ENCODE data around the gene ATP2B2.

The ATP2B2 gene

DNA sequence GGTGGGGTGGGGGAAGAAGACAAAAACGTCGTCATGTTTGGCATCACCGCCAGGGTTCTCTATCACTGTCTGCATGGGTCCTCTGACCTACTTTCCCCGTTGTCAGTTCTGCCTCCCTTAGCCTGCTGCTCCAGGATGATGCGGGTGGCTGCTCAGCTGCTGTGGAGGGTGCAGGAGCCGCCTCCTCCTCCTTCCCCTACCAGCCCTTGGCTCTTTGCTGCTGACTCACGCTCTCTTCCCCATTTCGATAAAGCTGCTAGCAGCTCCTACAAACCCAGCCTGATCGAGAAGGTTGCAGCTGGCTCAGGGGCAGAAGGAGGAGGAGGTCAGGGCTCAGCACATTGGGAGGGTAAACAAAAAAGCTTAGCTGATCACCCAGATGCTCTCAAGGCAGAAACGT is 135.0 kb downstream of the ATP2B2 start:
- H3K4me3 ChIP-seq (ENCODE audit: low read depth, low read length): no peak overlapping the region

DNA sequence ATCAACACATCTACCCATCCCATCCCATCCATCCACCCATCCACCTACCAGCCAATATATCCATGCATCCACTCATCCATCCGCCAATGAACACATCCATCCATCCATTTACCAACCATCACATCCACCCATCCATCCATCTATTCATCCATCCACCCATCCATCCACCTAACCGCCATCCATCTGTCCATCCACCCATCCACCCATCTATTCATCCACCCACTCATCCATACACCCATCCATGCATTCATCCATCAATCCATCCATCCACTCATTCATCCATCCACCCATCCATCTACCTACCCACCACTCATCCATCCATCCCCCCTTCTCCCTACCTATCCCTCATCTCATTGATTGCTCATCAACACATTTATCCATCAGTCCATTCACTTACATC is 136.9 kb downstream of the ATP2B2 start:
- H3K4me3 ChIP-seq (ENCODE audit: low read depth, low read length): no peak overlapping the region

DNA sequence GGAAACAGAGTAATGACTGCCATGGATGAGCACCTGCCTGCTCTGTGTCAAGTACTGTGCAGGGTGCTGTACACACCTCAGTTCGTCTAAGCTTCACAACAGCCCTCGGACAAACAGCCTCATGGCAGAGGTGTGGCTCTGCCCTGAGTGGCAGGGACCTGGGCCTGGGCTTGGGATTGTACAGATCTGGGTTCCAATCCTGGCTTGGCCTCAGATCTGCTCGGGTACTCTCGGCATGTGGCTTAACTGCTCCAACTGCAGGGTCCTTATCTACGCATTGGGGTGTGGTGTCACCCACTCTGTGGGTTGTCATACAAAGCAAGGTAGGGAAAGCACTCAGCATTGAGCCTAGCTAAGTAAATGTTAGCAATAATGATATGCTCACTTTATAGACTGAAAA is 137.9 kb downstream of the ATP2B2 start:
- no peak overlapping the region for H3K4me3 ChIP-seq (ENCODE audit: low read depth, low read length)

DNA sequence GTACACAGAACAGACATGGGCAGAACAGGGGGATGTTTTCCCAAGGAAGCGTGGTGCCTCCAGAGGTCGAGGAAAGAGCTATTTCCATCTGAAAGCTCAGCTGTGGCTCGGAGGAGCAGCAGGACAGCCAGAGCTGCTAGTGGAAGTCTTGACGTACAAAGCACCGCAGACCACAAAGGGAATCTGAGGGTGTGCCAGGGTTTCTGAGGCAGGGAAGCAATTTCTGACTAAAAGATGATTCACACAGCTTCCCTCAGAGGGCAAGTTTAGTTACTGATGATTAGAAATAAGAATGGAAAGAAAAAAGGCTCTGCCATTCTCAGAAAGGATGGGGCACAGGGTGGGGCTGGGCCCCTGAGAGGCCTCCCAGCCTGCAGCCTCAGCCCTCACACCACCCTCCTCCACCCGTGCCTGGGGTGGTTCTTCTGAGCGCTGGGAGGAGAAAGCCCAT is 138.7 kb downstream of the ATP2B2 start:
- no peak overlapping the region for H3K4me3 ChIP-seq (ENCODE audit: low read depth, low read length)

DNA sequence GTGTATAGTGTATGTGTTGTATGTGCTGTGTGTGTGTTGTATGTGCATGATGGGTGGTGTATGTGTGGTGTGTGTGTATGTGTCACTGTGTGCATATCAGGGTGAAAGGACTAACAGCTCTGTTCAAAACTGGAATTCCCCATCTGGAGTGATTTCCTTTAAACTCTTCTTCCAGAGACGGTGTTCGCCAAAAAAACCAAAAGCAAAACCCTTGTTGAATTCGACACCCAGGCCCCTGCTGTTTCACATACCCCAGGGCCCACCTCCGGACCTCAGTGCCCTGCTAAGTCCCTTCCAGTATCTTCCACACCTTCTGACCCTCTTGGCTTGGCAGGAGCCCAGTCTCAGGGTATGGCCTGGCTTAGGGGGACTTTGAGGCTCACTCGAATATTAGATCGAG is 139.6 kb downstream of the ATP2B2 start:
- H3K4me3 ChIP-seq (ENCODE audit: low read depth, low read length): no peak overlapping the region

DNA sequence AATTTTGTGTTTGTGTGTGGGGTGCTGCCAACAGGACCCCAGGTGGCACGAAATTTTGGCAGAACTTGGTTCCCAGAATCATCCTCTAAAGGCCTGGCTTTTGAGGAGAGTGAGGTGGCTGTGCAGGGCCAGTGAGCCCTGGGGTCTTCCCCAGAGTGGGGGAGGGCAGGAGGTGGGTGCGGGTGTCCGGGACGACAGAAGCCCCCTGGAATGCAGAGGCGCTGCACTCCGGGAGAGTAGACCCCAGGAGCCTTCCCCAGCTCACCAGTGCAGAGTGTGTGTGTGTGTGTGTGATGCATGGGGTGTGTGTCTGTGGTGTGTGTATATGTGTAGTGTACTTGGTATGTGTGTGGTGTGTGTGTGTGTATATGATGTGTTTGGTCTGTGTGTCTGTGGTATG is 140.1 kb downstream of the ATP2B2 start:
- no peak overlapping the region for H3K4me3 ChIP-seq (ENCODE audit: low read depth, low read length)

DNA sequence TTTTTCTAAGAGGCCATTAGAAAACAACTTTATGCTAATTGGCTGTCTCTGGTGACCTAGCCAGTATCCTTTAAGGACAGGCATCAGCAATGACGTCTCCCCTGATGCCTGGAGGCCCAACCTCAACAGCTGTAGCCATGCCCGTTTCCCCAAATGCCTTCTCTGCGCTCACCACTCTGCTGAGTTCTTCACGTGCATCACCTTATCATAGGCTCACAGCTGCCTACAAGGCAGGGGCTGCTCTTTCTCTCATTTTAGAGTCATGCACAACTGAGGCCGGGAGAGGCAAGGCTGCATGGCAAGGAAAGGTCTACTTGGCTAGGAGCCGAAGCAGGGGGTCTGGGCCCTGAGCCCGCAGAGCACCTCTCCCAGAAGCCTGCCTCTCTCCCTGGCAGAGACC is 140.6 kb downstream of the ATP2B2 start:
- H3K4me3 ChIP-seq (ENCODE audit: low read depth, low read length): no peak overlapping the region

DNA sequence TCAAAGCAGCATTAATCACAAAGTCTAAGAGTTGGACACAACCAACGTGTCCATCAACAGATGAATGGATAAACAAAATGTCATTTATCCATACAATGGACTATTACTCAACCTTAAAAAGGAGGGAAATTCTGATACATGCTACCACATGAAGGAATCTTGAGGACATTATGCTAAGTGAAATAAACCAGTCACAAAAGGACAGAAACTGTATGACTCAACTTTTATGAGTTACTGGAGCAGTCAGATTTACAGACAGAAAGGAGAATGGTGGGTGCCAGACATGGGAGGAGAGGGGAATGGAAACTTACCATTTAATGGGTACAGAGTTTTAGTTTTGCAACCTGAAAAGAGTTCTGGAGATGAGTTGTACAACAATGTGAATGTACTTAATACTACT is 141.5 kb downstream of the ATP2B2 start:
- no peak overlapping the region for H3K4me3 ChIP-seq (ENCODE audit: low read depth, low read length)

DNA sequence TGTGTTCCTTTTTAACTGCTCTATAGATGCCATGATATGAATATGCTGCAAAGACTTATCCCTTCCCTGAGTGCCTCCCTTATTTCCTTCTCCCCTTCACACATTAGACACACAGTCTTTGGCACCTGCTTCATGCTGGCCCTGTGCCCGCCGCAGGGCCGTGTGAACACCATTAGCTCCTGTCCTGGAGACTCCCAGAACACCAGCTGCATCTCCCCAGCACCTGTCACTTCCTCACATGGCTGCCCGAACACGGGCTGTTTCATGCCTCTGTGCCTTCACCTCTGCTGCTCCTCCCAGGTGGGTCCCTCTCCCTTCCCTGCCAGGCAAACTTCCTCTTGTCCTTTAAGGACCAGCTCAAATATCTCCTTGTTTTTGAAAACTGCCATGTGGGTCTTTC is 144.0 kb downstream of the ATP2B2 start:
- no peak overlapping the region for H3K4me3 ChIP-seq (ENCODE audit: low read depth, low read length)

DNA sequence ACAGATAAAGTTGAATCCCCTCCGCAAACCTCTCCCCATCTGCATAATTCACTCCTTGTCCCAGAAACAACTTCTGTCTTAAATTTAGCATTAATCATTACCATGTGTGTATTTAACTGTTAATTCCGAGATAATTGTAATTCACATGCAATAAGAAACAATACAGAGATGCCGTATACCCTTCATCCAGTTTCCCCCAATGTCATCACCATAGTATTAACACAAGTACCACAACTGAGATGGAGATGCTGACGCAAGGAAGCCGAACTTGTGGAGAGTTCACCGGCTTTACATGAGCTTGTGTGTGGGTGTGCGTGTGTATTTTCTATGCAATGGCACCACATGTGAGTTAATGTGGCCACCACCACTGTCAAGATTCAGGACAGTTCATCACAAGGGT is 144.9 kb downstream of the ATP2B2 start:
- H3K4me3 ChIP-seq (ENCODE audit: low read depth, low read length): no peak overlapping the region

DNA sequence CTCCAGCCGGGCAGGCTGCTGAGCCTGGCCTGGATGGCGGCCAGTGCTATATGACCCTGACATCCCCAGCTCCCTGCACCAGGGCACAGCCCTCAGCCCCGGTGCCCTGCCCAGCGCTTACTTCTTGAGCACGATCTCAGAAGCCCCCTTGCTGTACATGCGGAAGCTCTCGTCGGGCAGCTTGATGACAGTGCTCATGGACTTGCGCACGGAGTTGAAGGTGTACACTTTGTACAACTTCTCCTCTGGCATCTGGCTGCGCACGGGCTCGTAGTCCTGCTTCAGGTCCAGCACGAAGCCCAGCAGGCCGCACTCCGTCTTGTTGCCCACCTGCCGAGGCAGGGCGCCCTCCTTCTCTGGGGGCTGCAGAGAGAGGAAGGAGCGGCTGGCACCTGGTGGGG is 145.6 kb downstream of the ATP2B2 start:
- H3K4me3 ChIP-seq (ENCODE audit: low read depth, low read length): no peak overlapping the region

DNA sequence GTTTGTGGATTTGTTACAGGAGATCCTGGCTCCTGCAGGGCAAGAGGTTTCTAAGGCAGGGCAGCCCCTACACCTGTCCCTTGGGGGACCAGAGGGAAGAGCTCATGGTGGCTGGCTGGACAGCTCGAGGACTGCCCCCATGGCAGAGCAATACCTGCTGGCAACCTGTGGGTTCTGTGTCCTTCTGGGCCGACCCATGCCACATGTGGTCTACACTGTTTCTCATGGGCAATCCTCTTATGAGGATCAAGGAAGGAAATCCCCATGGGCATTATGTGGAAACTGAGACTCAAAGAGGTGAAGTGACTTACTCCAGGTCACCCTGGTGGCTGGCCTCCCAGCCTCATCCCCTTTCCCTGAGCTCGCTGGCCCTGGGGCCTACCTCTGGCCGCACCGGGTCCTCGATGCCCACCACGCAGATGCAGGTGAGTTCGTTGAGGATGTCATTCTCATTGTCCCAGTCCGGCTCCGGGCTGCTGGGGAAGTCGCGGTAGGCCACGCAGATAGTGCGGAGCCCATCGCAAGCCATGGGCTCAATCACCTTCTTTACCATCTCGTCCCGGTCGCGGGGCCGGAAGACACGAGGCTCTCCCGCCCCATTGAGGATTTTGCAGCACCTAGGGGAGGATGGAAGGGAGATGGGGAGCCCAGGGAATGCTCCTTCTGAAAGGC is 146.9 kb downstream of the ATP2B2 start:
- no peak overlapping the region for H3K4me3 ChIP-seq (ENCODE audit: low read depth, low read length)

DNA sequence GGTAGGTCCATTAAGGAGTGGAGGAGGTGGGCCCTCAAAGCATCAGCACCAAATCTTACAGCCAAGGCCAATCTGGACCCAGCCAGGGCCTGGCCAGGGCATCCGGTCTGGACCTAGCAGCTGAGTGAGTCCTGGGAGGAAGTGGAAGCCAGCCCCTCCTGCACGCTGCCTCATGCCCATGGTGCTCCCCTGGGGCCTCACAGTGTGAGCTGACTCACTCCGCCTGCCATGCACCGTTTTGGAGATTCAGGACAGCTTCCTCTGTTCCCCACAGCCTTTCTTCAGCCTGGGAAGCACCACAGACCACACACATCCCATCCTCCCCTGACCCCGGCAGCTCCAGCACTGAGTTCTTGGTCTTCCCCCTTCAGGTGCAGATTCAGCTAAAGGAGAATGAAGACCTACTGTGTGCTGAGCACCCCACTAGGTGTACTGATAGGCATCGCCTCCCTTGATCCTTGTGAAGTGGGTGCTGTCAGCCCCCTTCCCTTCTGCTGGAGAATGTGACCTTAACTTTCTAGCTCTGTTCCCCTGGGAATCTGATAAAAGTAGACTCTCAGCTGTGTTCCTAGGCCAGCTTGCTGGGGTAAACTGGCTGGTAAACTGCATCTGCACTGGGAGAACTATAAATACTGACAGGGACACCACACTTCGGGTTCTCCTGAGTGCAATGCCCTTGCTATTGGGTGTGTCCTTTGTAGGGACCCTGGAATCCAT is 147.6 kb downstream of the ATP2B2 start:
- H3K4me3 ChIP-seq (ENCODE audit: low read depth, low read length): no peak overlapping the region

DNA sequence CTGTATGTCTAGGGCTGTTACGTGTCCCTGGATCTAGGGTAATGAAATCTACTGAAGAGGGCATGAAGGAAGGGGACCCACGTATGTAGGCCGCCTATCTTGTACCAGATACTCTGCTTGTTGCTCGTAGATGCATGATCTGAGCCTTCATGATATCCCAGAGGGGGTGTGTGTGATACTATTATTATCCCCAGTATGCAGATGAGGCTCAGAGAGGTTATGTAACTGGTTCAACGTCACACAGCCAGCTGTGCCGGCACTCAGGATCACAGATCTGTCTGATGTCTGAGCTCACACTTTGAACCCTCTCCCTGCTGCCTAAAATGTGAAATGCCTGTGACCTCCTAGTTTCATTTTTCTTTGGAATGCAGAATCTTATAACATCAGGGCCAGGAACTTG is 148.3 kb downstream of the ATP2B2 start:
- no peak overlapping the region for H3K4me3 ChIP-seq (ENCODE audit: low read depth, low read length)

DNA sequence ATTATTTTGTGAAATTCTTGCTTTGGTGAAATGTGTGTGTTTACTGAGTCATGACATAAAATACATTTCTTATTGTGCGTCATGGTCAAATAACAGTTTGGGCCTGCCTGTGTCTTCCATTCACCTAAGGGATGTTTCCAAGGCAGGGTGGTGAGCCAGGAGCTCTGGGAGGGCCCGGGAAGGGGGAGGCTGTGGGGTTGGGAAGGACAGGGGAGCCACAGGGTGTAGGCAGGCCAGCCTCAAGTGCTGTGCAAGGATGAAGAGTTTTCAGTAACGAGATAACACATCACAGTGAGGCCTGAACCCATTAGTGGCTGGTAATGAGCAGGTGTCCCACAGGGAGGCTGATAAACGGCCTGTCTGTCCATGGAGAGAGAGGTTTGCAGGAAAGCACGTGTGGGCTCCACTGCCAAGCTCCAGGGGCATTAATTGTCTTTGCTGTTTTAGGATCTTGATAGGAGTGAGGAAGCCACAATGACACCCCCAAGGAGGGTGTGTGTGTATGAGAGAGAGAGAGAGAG is 148.9 kb downstream of the ATP2B2 start:
- no peak overlapping the region for H3K4me3 ChIP-seq (ENCODE audit: low read depth, low read length)

DNA sequence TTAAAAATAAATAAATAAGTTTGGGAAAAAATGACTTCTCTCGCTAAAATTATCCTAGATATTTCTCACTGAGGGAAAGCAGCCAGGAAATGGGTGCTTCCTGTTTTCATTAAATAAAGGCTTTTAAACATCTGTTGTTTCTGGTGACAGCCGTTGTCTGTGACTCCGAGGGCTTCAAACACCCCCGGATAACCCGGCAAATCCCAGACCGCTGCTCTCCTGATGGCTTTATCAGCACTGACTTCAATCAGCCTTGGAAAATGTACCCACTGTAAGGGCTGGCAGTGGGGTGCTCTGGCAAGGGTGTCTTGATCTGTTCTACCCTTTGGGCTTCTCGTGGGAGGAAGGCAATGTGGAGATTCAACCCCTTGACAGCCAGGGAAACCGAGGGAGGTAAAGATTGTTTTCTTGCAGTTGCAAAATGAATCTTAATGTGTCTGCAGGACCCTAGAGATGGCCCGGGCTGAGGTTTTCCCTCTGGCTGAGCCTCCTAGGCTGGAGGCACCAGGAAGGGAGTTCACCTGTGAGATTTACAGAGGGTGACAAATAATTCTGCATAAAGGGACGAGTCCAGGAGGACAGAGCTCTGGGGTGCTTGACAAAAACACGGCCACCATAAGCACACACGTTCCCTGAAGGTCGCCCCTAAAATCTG is 150.9 kb downstream of the ATP2B2 start:
- no peak overlapping the region for H3K4me3 ChIP-seq (ENCODE audit: low read depth, low read length)

DNA sequence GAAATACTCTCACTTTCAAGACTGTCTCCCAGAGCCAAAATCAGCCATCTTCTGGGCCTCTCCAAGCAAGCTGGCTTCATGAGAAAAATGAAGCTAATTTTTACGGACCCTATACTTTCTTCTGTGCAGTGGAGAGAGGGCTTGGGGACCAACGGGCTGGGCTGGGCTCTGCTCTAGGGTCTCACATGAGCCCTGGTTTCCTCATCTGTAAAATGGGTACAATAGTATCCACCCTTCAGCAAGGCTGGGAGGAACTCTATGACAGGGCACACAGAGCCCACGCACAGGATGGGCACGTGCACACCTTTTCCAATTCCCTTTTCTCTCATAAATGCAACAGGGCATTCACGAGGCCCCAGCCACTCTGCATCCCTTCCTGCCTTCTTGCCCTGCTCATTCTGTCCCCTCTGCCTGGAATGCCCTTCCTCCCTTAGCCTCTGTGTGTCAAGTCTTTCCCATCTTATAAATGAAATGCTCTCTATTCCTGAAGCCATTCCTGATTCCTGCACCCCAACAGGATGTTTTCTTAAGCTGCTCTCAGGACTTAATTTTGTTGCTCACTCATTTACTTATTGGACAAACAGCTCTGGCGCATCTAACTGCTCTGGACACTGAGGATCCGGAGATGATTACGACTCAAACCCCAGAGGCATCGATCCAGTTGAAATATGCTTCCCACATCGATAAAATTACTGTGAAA is 151.6 kb downstream of the ATP2B2 start:
- no peak overlapping the region for H3K4me3 ChIP-seq (ENCODE audit: low read depth, low read length)

DNA sequence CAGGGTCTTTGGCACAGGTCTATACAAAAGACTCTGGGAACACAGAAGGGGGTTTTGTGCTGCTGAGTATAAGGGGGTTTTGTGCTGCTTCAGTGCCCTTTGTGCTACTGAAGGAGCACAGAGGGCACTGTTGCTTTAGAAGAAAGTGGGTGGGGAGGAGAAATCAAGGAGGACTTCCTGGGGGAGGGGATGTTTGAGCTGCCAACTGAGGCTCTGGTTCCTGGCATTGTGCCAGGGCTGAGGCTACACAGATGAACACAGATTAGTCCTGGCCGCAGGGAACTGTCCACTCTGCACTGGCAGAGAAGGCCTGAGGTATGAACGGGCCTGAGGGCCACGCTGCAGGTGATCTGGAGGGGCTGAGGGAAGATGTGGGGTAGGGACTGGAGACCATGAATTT is 152.2 kb downstream of the ATP2B2 start:
- H3K4me3 ChIP-seq (ENCODE audit: low read depth, low read length): no peak overlapping the region

DNA sequence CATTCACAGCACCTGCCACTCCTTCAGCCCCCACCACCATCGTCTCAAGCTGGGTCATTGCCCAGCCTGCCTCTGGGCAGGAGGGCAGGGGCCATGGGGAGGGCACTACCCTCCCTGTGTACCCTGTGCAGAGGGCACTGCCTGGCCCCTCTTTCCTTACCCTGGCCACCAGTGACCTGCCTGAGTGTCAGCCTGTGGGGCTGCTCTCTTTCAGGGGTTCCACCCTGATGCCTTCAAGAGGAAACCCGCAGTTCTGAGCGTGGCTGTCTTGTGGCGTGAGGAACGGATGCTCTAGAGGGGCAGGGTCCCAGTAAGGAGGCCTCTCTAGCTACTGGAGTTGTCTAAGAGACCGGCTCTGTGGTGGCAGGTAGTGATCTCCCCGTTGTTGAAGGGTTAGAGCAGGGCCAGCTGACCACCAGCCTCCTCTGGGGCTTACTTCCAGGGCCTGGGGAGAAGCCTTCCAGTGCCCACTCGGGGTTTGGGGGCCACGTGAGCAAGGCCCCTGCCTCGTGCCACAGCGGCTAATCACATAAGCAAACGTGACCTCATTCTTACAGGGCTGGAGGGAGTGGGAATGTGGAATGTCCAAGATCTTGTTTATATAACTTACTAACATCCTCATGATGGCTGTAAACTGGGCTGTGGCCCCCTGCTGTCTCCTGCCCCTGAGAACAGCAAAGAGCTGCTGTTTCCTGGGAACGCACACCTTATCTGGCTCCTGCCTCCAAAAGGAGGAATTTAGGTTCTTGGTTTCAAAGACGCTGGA is 153.1 kb downstream of the ATP2B2 start:
- no peak overlapping the region for H3K4me3 ChIP-seq (ENCODE audit: low read depth, low read length)

DNA sequence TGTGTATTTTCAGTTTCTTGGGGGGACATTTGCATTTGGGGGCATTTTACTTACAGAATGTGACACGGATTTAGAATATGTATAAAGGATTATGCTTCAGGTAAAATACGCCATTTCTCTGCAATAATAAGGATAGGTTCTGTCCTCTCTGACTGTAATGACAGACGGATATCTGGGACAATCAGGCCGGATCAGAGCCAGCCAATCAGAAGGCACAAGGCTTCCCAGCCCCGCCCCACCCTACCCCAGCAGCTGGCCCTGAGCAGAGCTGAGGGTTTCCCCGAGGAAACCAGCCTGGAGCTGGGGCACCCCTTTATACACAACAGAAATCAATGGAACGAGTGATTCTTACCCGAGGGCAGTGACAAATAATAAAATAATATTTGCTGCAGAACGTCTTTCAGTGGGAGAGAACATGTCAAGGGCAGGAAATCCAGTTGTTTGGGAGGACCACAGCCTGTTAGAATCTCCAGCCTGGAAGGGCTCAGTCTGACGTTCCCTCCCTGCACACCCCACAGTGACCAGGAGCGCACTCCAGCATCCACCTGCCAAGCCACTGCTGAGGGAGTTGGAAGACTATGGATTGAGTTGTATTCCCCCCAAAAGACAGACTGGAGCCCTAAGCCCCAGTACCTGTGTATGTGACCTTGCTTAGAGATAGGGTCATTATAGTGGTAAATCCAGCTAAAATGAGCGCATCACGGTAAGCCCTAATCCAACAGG is 154.2 kb downstream of the ATP2B2 start:
- H3K4me3 ChIP-seq (ENCODE audit: low read depth, low read length): no peak overlapping the region
